ENCODE data around the gene EFCC1.
A peak's percentile ranks its signal among the peaks of the same experiment; 100 is the strongest.

Gene EFCC1

DNA sequence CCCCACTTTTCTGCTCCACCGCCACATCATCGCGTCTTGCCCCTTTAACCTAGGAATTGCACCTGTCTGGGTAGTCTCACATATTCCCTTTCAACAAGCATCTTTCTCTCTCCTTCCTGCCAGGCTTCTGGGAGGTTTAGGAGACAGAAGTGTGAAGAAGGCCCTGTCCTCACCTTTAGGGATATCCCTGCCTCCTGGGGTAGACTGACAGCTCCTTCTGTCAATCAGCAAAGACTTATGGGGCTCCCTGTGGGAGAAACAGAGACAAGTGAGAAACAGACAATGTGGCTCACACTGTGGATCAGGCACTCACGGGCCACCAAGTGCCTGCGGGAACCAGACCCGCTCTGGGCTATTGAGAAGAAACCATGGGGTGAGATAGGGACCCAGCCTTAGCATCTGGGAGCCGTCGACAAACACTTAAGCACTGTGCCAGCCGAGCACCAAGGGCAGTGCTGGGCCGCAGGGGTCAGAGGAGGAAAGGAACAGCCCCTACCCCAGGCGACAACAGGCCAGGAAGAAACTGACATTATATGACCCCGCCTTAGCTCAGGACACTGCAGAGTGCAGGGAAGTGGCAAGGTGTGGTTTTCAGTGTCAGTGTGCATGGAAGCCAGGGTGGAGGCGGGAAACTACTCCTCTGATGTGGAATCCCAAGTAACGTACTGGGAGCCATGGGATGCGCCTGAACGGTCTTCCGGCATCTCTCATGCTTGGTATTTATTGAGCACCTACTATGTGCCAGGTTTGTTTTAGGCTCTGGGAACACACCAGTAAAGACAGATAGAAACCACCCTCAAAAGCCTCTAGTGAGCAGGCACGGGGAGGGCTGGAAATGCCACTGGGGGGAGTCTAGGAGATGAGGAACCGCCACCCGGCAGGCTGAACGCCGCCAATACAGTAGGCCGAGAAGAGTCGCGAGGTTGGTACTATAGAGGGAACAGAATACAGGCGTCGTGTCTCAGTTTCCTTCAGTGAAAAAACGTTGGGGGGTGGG, 1.8 kb downstream of the EFCC1 start:
- ATAC-seq: no peak; the same call in 2 of the 3 replicates
- TF ChIP-seq ZC3H10 (CRISPR knock-in tag; IDR thresholded peaks at IDR 0.05) (no peak), ESRRG (CRISPR knock-in tag; IDR thresholded peaks at IDR 0.05) (no peak), ZNF70 (CRISPR knock-in tag; IDR thresholded peaks at IDR 0.05) (no peak)

DNA sequence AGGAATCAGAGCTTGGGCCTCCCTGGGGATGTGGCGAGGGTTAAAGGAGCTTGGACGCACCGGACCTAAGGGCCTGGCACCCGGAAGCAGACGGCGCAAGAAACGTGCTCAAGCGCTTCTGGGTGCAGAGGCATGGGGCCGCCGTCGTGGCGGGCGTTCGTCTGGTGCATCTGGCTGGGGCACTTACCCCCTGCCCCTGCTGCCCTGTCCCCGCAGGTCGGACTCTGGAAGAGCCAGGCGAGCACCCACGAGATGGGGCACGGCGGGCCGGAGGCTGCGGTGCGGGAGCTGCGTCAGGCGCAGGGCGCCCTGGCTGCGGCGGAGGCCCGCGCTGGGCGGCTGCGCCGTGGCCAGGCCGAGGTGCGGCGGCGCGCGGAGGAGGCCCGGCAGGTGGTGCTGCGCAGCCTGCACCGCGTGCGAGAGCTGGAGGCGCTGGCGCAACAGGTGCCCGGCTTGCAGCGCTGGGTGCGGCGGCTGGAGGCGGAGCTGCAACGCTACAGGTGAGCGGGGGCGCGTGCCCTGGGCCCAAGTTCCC, 2.5 kb downstream of the EFCC1 start:
- TF ChIP-seq GLIS3 (CRISPR knock-in tag; IDR thresholded peaks at IDR 0.05): no peak
- TF ChIP-seq, protein P1, sequence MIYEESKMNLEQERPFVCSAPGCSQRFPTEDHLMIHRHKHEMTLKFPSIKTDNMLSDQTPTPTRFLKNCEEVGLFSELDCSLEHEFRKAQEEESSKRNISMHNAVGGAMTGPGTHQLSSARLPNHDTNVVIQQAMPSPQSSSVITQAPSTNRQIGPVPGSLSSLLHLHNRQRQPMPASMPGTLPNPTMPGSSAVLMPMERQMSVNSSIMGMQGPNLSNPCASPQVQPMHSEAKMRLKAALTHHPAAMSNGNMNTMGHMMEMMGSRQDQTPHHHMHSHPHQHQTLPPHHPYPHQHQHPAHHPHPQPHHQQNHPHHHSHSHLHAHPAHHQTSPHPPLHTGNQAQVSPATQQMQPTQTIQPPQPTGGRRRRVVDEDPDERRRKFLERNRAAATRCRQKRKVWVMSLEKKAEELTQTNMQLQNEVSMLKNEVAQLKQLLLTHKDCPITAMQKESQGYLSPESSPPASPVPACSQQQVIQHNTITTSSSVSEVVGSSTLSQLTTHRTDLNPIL (CRISPR knock-in tag; IDR thresholded peaks at IDR 0.05; ENCODE audit: low read depth): no peak
- ATAC-seq: peak; percentile 40; the same call in 2 of the 3 replicates

DNA sequence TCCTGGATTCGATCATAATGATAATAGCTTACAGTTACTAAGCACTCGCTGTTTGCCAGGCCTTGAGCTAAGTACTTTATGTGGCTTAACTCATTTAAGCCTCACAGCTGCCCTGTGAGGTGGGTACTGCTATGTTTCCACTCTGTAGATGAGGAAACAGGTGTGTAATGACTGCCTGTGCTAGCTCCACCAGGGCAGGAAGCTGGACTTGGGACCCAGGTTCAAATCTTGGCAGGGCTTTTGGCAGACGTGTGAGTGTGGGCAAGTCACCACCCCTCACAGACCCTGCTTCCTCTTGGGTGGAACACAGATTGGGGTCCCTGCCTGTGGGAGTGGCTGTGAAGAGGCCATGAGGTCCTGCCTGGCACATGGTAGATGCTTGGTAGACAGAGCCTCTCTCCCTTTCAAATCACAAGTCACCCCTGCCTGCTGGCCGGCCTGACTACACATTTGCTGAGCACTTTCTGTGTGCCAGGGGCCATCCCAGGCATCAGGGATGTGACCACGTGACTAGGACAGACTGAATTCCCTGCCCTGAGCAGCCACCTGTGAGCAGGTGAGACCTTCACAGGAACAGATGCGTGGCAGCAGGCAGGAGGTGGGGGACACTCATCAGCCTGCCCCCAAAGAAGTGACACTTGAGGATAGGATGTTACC, 3.7 kb downstream of the EFCC1 start:
- no peak for ATAC-seq
- no peak for TF ChIP-seq OSR1 (CRISPR knock-in tag; IDR thresholded peaks at IDR 0.05)
- TF ChIP-seq ZNF8 (CRISPR knock-in tag; IDR thresholded peaks at IDR 0.05): no peak
- TF ChIP-seq ZNF565 (CRISPR knock-in tag; conservative IDR thresholded peaks at IDR 0.05; ENCODE audit: low read depth): no peak
- no peak for TF ChIP-seq PPARA (CRISPR knock-in tag; IDR thresholded peaks at IDR 0.05; ENCODE audit: borderline replicate concordance)
- no peak for TF ChIP-seq ESRRG (CRISPR knock-in tag; IDR thresholded peaks at IDR 0.05)
- TF ChIP-seq, protein P1 (CRISPR knock-in tag; IDR thresholded peaks at IDR 0.05; ENCODE audit: low read depth): no peak
- no peak for TF ChIP-seq RARB (CRISPR knock-in tag; IDR thresholded peaks at IDR 0.05)
- TF ChIP-seq BACH2 (CRISPR knock-in tag; IDR thresholded peaks at IDR 0.05; ENCODE audit: borderline replicate concordance): no peak
- TF ChIP-seq, protein P2, sequence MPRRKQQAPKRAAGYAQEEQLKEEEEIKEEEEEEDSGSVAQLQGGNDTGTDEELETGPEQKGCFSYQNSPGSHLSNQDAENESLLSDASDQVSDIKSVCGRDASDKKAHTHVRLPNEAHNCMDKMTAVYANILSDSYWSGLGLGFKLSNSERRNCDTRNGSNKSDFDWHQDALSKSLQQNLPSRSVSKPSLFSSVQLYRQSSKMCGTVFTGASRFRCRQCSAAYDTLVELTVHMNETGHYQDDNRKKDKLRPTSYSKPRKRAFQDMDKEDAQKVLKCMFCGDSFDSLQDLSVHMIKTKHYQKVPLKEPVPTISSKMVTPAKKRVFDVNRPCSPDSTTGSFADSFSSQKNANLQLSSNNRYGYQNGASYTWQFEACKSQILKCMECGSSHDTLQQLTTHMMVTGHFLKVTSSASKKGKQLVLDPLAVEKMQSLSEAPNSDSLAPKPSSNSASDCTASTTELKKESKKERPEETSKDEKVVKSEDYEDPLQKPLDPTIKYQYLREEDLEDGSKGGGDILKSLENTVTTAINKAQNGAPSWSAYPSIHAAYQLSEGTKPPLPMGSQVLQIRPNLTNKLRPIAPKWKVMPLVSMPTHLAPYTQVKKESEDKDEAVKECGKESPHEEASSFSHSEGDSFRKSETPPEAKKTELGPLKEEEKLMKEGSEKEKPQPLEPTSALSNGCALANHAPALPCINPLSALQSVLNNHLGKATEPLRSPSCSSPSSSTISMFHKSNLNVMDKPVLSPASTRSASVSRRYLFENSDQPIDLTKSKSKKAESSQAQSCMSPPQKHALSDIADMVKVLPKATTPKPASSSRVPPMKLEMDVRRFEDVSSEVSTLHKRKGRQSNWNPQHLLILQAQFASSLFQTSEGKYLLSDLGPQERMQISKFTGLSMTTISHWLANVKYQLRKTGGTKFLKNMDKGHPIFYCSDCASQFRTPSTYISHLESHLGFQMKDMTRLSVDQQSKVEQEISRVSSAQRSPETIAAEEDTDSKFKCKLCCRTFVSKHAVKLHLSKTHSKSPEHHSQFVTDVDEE (CRISPR knock-in tag; IDR thresholded peaks at IDR 0.05): no peak
- no peak for TF ChIP-seq CSDC2 (CRISPR knock-in tag; IDR thresholded peaks at IDR 0.05)
- TF ChIP-seq ZNF70 (CRISPR knock-in tag; IDR thresholded peaks at IDR 0.05): no peak
- TF ChIP-seq ZC3H10 (CRISPR knock-in tag; IDR thresholded peaks at IDR 0.05): no peak
- TF ChIP-seq ZFP30 (CRISPR knock-in tag; IDR thresholded peaks at IDR 0.05): no peak
- no peak for TF ChIP-seq GLIS3 (CRISPR knock-in tag; IDR thresholded peaks at IDR 0.05)
- TF ChIP-seq, protein P3, sequence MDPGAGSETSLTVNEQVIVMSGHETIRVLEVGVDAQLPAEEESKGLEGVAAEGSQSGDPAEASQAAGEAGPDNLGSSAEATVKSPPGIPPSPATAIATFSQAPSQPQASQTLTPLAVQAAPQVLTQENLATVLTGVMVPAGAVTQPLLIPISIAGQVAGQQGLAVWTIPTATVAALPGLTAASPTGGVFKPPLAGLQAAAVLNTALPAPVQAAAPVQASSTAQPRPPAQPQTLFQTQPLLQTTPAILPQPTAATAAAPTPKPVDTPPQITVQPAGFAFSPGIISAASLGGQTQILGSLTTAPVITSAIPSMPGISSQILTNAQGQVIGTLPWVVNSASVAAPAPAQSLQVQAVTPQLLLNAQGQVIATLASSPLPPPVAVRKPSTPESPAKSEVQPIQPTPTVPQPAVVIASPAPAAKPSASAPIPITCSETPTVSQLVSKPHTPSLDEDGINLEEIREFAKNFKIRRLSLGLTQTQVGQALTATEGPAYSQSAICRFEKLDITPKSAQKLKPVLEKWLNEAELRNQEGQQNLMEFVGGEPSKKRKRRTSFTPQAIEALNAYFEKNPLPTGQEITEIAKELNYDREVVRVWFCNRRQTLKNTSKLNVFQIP (CRISPR knock-in tag; IDR thresholded peaks at IDR 0.05; ENCODE audit: borderline replicate concordance, low read depth): no peak
- no peak for TF ChIP-seq TOX (CRISPR knock-in tag; IDR thresholded peaks at IDR 0.05; ENCODE audit: borderline replicate concordance)
- no peak for TF ChIP-seq TCF4 (CRISPR knock-in tag; IDR thresholded peaks at IDR 0.05; ENCODE audit: borderline replicate concordance)

DNA sequence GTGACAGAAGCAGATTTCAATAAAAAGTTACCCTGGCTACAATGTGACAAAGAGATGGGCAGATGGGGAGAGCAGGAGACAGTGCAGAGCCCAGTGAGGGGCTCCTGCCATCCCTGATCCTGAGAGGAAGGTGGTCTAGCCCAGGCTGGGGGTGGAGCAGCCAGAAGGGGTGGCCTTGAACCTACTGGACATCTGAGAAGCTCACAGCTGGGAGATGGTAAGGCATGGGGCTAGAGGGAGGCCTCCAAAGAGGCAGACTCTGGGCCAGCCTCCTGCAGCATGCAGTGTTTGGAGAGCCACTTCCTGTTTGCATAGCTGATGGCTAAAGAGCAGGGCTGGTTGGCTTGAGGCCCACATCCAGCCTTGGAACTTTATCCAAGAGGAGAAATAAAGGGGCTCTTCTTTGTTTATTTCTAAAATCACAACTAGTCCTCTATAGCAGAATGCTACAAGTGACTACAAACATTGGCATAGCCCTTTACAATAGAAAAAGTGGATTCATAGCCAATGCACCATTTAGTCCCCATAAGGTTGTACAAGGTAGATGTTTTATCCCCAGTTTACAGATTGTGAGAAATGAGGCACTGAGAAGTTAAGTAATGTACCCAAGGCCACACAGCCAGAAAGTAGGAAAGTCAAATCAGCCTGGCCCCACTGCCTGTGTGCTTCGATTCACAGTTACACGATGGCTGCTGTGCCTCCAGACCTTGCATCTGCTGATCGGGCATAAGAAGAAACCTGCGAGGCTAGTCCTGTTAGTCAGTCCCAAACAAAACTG, 4.6 kb downstream of the EFCC1 start:
- ATAC-seq: no peak
- TF ChIP-seq SNAI2 (CRISPR knock-in tag; IDR thresholded peaks at IDR 0.05): no peak
- no peak for TF ChIP-seq ZNF70 (CRISPR knock-in tag; IDR thresholded peaks at IDR 0.05)
- no peak for TF ChIP-seq PPARA (CRISPR knock-in tag; IDR thresholded peaks at IDR 0.05; ENCODE audit: borderline replicate concordance)
- TF ChIP-seq, protein P4, sequence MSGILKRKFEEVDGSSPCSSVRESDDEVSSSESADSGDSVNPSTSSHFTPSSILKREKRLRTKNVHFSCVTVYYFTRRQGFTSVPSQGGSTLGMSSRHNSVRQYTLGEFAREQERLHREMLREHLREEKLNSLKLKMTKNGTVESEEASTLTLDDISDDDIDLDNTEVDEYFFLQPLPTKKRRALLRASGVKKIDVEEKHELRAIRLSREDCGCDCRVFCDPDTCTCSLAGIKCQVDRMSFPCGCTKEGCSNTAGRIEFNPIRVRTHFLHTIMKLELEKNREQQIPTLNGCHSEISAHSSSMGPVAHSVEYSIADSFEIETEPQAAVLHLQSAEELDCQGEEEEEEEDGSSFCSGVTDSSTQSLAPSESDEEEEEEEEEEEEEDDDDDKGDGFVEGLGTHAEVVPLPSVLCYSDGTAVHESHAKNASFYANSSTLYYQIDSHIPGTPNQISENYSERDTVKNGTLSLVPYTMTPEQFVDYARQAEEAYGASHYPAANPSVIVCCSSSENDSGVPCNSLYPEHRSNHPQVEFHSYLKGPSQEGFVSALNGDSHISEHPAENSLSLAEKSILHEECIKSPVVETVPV (CRISPR knock-in tag; IDR thresholded peaks at IDR 0.05): no peak
- no peak for TF ChIP-seq OSR1 (CRISPR knock-in tag; IDR thresholded peaks at IDR 0.05)
- TF ChIP-seq TOX (CRISPR knock-in tag; IDR thresholded peaks at IDR 0.05; ENCODE audit: borderline replicate concordance): no peak
- TF ChIP-seq ZFP30 (CRISPR knock-in tag; IDR thresholded peaks at IDR 0.05): no peak
- TF ChIP-seq, protein P5, sequence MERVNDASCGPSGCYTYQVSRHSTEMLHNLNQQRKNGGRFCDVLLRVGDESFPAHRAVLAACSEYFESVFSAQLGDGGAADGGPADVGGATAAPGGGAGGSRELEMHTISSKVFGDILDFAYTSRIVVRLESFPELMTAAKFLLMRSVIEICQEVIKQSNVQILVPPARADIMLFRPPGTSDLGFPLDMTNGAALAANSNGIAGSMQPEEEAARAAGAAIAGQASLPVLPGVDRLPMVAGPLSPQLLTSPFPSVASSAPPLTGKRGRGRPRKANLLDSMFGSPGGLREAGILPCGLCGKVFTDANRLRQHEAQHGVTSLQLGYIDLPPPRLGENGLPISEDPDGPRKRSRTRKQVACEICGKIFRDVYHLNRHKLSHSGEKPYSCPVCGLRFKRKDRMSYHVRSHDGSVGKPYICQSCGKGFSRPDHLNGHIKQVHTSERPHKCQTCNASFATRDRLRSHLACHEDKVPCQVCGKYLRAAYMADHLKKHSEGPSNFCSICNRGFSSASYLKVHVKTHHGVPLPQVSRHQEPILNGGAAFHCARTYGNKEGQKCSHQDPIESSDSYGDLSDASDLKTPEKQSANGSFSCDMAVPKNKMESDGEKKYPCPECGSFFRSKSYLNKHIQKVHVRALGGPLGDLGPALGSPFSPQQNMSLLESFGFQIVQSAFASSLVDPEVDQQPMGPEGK (CRISPR knock-in tag; IDR thresholded peaks at IDR 0.05; ENCODE audit: borderline replicate concordance): no peak
- TF ChIP-seq ZNF8 (CRISPR knock-in tag; IDR thresholded peaks at IDR 0.05): no peak
- TF ChIP-seq ZFP3 (CRISPR knock-in tag; IDR thresholded peaks at IDR 0.05): no peak
- no peak for TF ChIP-seq ISL1 (CRISPR knock-in tag; IDR thresholded peaks at IDR 0.05)
- no peak for TF ChIP-seq GLIS3 (CRISPR knock-in tag; IDR thresholded peaks at IDR 0.05)

All from SK-N-SH treated with all-trans-retinoic acid at 6 μM for 48 hours (cell line).